Measurements from ENCODE around the gene GTPBP6.
"Not testable (repeated sequence)": the region's sequence is repeated elsewhere in the genome, so short reads cannot be mapped to it uniquely, and the experiment has no call there.

The GTPBP6 gene

GRCh38 chrX:290476-291166 is 28.0 kb downstream of the GTPBP6 start:
- H3K4me3 ChIP-seq (ENCODE audit: low read length), result no peak overlapping the region
- no peak for DNase-seq (ENCODE audit: low read depth)
- TF ChIP-seq, protein P1, sequence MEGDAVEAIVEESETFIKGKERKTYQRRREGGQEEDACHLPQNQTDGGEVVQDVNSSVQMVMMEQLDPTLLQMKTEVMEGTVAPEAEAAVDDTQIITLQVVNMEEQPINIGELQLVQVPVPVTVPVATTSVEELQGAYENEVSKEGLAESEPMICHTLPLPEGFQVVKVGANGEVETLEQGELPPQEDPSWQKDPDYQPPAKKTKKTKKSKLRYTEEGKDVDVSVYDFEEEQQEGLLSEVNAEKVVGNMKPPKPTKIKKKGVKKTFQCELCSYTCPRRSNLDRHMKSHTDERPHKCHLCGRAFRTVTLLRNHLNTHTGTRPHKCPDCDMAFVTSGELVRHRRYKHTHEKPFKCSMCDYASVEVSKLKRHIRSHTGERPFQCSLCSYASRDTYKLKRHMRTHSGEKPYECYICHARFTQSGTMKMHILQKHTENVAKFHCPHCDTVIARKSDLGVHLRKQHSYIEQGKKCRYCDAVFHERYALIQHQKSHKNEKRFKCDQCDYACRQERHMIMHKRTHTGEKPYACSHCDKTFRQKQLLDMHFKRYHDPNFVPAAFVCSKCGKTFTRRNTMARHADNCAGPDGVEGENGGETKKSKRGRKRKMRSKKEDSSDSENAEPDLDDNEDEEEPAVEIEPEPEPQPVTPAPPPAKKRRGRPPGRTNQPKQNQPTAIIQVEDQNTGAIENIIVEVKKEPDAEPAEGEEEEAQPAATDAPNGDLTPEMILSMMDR (conservative IDR thresholded peaks at IDR 0.05; ENCODE audit: low read depth, low read length), result no peak

DNA sequence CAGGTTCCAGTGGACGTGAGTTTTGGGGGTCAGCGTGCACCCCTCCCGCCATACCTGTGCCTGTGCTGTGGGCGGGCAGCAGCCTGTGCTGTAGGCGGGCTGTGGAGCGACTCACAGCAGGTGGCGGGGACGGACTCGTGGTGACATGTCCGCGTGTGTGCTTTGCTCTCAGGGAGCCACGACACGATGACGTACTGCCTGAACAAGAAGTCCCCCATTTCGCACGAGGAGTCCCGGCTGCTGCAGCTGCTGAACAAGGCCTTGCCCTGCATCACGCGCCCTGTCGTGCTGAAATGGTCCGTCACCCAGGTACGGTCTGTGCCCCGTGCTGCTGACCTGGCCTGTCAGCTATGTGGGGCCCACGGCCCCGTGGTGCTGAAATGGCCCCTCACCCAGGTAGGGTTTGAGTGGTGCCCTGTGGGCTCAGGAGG is 30.0 kb downstream of the GTPBP6 start:
- DNase-seq (ENCODE audit: low read depth), result no peak
- TF ChIP-seq, protein P1 (conservative IDR thresholded peaks at IDR 0.05; ENCODE audit: low read depth, low read length), result no peak
- H3K4me3 ChIP-seq (ENCODE audit: low read length), result no peak overlapping the region

DNA sequence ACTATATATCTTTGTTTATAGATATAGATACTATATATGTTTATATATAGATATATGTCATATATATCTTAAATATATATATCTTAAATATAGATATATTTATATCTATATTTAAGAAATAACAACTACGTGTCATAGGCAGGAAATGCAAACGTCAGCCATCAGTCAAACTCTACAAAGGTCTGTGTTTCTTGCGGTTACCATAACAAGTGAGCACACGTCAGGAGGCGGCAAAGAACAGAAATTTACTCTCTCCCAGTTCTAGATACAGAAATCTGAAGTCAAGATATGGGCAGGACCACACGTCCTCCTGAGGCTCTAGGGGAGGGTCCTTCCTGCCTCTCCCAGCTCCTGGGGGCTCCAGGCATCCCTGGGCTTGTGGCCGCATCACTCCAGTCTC is 30.9 kb downstream of the GTPBP6 start:
- DNase-seq (ENCODE audit: low read depth), result no peak
- TF ChIP-seq, protein P1 (conservative IDR thresholded peaks at IDR 0.05; ENCODE audit: low read depth, low read length), result no peak
- no peak overlapping the region for H3K4me3 ChIP-seq (ENCODE audit: low read length)

DNA sequence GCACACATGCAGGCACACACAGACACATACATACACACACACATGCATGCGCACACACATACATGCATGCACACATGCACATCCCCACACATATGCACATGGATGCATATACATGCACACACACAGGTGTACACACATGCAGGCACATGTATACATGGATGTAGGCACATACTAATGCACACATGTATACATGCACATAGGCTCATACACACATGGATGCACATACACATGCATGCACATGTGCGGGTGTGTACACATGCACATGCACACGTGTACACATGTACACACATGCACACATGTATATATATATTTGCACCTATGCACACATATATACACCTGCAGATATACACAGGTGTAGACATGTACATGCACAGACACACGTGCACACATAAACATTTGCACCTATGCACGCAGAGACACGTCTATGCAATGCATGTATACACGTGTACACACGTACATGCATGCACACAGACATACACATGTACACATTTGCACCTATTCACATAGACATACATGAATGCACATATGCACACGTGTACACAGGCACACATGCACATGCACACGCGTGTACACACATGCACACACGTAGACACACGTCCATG is 33.4 kb downstream of the GTPBP6 start:
- TF ChIP-seq, protein P1 (conservative IDR thresholded peaks at IDR 0.05; ENCODE audit: low read depth, low read length), result no peak
- DNase-seq (ENCODE audit: low read depth), result no peak

DNA sequence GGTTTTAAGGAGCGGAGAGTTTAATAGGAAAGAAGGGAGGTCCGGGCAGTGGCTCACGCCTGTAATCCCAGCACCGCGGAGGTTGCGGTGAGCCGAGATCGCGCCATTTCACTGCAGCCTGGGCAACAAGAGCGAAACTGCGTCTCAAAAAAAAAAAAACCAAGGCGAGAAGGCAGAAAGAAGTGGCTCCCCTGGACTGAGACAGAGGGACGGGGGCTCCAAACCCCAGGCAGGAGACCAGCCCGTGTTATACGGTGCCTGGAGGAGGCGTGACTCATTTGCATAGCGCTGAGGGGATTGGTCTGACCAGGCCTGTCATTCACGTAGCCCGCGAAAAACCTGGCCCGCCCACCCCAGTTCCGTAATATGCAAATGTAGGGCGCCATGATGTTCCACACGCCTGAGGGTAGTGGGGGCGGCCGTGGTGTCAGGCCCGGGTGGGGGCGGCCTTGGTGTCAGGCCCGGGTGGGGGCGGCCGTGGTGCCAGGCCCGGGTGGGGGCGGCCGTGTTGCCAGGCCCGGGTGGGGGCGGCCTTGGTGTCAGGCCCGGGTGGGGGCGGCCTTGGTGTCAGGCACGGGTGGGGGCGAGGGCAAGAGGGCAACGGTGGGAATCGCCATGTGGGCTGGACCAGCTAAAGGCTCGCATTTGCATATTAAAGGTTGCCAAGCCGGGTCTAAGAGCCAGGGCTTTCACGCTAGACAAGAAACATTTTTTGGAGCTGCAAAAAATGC is 35.3 kb downstream of the GTPBP6 start:
- peak; percentile 77 for DNase-seq (ENCODE audit: low read depth)
- TF ChIP-seq, protein P1 (conservative IDR thresholded peaks at IDR 0.05; ENCODE audit: low read depth, low read length), result no peak
- peak overlapping the region; percentile 72 for H3K4me3 ChIP-seq (ENCODE audit: low read length)

More for the DNA sequence above, 33.4 kb downstream of the GTPBP6 start:
- H3K4me3 ChIP-seq (ENCODE audit: low read length), result no peak overlapping the region

DNA sequence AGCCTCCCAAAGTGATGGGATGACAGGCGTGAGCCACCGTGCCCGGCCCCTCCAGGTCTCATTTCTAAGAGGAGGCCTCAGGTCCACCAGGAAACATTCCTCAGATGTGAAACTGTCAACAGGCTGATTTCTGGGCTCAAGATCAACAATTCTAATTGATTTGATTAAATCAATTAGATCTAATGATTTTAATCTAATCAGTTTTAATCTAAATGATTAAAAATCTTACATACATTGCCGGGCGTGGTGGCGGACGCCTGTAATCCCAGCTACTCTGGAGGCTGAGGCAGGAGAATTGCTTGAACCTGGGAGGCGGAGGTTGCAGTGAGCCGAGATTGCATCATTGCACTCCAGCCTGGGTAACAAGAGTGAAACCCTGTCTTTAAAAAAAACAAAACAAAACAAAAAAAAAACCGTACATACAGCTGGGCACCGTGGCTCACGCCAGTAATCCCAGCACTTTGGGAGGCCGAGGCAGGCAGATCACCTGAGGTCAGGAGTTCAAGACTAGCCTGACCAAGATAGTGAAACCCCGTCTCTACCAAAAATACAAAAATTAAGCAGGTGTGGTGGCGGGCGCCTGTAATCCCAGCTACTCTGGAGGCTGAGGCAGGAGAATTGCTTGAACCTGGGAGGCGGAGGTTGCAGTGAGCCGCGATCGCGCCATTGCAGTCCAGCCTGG is 36.5 kb downstream of the GTPBP6 start:
- DNase-seq (ENCODE audit: low read depth), result not testable (repeated sequence)
- peak overlapping the region; percentile 11 for H3K4me3 ChIP-seq (ENCODE audit: low read length)

Data from retinal pigment epithelial cell (primary cell).